Posterior vena cava (tissue), 2 donors: Measurements from ENCODE around the gene PDC. TPM values are rescaled to one million over a fixed set of nuclear protein-coding genes. Genes with fewer than 3 reads are reported as not detected.

Experiments
- DNase-seq: peaks from one replicate; pipeline ENCODE4 v3.0.0-alpha.2; 2020; ENCODE audit warnings: low spot score
- intact Hi-C, 2 donors: fragments of 100-400 bp; cut with DNase I; formaldehyde crosslinking; loops; one replicate each; pipeline versions ENCODE4 v1.14.1 to v1.14.2; 2022 to 2023
- long read RNA-seq, 2 donors: library from polyadenylated mRNA; unstranded; transcript quantifications; one replicate each; pipeline ENCODE4 v2.0.0, GENCODE V29; 2020 to 2021
- total RNA-seq, 2 donors: library from RNA; stranded (reverse); fragmentation: NEBNext Ultra II Directional; extraction: Animal tissue kit (Norgen Biotek cat#: 25700); gene quantifications; one replicate each; pipeline ENCODE4 v1.2.1, GENCODE V29; 2021
- donor health status: DM: yes; HTN: yes; CAD: no.
- donor health status: DM: yes; HTN: yes; CAD: no.

Gene PDC
- not detected for total RNA-seq
- long read RNA-seq, donor 1 = 0 reads
- long read RNA-seq, donor 2 = 0 reads

DNA sequence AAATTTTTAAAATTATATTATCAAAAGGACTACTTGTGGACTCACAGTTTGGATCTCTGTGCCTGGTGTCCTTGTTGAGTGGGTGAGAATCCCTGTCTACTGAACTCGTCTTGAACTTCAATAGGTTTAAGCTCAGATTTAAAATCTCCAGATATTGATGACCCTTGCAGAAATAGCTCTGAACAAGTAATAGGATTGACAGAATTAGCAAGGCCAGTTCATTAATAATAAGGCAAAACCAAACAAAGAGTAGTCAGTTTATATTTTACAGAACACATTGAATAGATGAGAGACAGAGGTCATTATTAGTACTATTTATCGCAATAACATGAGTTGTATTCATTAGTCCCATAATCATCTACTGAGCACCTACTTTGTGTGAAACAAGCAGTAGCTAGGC, at the start of gene PDC:
Gene PDC (minus strand): TSS at position 101 of the 400 bp plus-strand sequence. CDS start 11,655 bp downstream, outside the sequence.
- no peak for DNase-seq
- intact Hi-C loops = no loop called here

DNA sequence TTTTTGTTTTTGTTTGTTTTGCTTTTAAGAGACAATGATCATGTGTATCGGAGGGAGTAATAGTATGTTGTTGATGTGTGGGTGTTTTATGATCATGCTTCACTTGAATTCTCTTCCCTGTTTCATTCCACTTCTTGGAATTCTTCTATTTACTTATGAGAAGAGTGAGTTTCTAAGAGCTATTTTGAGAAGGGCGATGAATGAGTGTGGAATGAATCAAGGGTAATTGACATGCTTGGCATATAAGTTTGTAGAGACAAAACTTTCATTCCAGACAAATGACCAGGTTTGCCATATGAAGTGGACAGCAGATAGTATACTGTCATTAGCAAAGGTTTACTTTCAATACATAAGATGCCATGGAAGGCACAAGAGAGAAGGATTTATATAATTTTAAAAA, 42.3 kb upstream of the PDC start:
- no peak for DNase-seq
- intact Hi-C loops = no loop called here

DNA sequence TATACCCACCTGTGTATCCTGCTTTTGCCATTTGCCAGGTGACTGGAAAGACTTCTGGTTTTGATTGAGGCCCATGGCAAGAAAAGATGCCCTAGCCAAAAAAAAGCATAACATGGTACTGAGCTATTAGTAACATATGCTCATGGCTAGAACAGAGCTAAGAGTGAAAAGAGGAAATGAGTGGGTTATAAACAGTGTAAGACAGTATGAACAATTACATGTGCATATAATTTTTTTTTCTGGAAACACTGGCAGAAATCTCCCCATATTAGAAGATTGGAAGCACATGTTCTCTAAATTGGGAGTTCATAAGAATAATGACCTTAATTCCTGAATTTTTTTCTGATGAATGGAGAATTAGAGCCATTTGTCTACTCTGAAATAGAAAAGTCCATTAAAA, 41.2 kb upstream of the PDC start:
- DNase-seq = no peak
- intact Hi-C loops = no loop called here

DNA sequence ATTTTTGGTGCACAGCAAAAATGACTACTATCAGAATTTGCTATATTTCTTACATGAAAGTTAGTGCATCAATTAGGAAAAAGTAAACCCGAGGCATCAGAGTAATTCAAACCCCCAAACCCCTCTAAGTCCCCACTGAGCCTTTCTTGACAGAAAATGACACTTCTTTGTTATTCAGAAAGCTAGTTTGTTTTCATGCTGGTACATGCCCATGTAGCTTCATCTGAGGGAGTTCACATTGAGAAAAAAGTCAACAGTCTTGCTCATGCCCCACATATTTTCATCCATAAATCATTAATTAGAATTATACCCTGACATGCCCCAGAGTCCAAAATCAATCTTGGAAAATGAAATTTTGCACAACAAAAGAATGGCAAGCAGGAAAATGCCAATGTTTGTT, 39.9 kb upstream of the PDC start:
- intact Hi-C loops = no loop called here
- DNase-seq = no peak

DNA sequence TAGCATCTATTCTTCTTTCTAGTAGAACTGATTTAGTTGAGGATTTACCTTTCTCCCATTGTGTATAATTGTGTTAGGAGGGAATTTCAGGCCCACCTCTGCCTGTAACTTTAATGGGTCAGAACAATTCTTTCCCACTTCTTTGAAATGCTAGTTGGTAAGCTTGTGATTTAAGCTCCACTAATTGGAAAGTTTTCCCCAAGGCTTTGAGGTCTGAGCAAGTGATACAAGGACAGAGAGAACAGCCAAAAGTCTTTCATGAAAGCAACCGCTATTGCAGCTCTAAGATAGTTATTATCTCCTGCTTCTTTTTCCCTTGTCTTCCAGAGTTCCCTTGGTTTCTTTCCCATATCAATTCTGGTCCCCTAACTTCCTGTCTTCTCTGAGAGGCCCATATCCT, 38.7 kb upstream of the PDC start:
- intact Hi-C loops = loop anchor here in 1 of 2 donors (5.0 kb wide), 2 partner anchors 128 to 418 kb away; no protein-coding TSS in a partner anchor
- DNase-seq = no peak

DNA sequence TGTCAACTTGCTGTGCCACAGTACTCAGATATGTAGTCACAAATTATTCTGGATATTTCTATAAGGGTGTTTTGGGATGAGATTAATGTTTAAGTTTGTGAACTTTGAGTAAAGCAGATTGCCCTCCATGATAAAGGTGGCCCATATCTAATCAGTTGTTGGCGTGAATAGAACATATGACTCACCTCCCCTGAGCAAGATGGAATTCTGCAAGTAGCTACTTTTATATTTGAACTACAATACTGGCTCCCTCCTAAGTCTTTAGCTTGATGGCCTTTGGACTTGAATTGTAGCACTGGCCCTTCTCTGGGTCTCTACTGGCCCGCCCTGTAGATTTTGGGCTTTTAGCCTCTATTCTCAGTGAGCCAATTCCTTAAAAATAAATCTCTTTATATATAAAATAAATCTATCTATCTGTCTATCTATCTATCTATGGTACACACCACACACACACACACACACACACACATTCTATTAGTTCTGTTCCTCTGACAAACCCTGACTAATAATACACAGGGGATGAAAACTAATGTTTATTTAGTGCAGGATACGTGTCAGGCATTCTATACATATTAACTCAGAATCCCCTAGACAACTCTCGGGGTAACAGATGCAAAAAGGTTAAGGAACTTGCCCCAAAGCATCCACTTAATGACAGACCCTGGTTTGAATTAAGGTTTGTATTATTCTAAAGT, 37.9 kb upstream of the PDC start:
- DNase-seq = no peak
- intact Hi-C loops = loop anchor here in 1 of 2 donors (5.0 kb wide), 2 partner anchors 128 to 418 kb away; no protein-coding TSS in a partner anchor

DNA sequence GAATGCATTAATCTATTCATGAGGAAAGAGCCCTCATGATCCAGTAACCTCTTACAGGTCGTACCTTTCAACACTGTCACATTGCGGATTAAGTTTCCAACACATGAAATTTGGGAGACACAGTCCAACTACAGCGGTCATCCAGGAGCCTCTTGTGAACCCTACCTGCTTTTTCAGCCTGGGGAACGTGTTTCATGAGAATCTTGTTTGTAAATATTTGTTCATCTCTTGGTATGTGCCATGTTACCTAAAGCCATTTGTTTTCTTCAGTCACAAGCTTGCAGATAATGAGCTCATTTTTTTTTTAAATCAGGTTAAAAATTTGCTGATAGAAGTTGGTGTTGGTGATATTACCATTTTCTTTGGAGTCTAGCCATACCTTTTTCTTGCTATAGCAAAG, 37.2 kb upstream of the PDC start:
- intact Hi-C loops = loop anchor here in 1 of 2 donors (5.0 kb wide), 2 partner anchors 129 to 419 kb away; no protein-coding TSS in a partner anchor
- no peak for DNase-seq

DNA sequence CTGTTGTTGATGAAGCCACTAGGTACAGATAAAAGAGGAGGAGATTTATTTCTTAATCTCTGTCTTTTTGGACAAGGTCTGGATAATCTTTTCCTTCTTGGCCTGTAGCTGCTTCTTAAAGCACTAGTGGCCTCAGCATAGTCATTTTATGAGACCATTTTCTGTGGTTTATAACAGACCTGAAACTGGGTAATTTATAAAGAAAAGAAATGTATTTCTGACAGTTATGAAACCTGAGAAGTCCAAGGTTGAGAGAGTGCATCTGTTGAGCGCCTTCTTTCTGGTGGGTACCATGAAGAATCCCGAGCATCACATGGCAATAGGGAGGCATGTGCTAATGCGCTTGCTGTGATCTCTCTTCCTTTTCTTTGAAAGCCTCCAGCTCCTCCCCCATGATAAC, 36.7 kb upstream of the PDC start:
- no peak for DNase-seq
- intact Hi-C loops = loop anchor here in 1 of 2 donors (5.0 kb wide), 2 partner anchors 130 to 420 kb away; no protein-coding TSS in a partner anchor

DNA sequence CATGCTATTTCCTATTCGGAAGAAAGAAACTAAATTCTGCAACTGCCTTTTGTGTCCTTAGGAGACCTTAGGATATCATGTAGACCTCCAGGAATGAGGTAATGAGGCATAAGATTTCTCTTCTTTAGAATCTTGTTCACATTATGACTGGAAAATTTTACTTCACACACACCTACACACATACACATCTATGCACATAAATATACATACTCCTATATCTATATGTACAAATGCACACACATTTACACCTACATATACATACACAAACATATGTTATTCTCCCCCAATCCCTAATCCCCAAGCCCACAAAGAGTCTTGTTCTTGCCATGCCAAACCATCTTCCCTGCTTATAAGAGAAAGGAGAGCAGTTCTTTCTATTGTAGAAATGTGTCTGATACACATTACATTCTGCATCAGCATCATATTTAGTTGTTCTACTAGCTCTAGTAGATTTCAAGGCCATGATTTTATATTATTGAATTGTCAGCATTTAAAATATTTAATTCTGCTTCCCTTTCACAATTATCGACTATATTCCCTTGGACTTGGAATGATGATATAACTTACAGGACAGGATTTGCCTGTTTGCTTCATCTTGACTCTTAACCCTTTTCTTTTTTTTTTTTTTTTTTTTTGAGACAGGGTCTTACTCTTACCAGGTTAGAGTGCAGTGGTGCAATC, 35.4 kb upstream of the PDC start:
- intact Hi-C loops = loop anchor here in 1 of 2 donors (5.0 kb wide), 2 partner anchors 131 to 421 kb away; no protein-coding TSS in a partner anchor
- no peak for DNase-seq

DNA sequence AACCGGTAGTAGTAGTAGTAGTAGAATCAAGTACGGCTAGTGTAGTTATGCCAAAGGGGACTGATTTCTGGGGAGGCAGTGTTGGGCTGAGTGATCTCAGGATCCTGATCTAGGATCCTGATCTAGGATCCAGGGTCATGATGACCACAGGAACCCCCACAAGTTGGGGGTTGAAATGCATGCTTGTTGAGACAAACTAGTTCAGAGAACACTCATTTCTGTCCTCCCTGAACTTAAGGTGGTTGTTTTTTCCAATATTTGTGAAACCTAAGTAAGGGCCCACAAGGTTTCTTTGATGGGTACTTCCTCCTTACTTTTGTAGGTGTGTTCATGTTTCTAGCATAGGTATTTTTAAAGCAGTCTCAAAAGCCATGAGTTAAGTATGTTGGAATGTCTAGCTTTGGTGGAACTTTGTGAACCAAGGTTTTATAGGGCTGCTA, 33.9 kb upstream of the PDC start:
- intact Hi-C loops = loop anchor here in 1 of 2 donors (5.0 kb wide), 2 partner anchors 132 to 422 kb away; no protein-coding TSS in a partner anchor
- no peak for DNase-seq

DNA sequence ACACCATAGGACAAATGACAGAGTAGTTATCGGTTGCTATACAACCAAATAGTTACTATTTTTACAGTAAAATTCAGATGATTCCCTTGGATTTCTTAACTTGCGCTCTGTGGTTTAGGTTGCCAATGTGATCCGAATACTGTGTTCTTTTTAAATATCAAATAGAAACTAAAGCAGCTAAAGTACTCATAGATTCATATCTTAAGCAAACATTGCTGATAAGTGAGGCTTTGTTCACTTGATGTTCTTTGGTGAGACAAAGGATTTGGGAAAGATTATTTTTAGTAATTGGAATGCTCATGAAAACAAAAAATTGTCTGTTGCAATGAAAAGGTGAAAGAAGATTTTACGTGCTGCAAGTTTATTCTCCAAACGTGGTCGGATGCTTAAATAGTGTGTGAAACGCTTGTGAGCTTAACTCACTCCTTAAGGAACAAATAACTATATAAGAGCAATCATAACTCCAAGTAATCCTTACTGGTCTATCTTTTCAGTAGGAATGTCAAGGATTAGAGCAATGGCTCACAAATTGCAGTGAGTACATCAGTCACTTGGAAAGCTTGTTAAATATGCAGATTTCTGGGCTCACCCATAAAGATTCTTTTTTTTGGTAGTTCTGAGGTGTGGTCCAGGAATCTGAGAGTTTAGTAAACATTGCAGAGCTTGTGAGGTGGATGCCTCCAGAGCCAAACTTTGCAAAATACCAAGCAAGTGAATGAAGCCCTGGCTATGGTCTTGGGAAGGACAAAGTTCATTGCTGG, 31.8 kb upstream of the PDC start:
- no peak for DNase-seq
- intact Hi-C loops = no loop called here

DNA sequence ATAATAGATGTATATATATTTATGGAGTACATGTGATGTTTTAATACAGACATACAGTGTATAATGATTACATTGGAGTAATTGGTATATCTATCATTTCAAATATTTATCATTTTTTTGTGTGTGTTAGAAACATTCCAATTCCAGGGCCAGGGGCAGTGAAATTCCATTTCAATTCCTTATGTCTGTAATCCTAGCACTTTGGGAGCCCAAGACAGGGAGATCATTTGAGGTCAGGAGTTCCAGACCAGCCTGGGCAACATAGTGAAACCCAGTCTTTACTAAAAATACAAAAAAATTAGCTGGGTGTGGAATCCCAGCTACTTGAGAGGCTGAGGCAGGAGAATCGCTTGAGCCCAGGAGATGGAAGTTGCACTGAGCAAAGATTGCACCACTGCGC, 30.4 kb upstream of the PDC start:
- DNase-seq = no peak
- intact Hi-C loops = no loop called here

DNA sequence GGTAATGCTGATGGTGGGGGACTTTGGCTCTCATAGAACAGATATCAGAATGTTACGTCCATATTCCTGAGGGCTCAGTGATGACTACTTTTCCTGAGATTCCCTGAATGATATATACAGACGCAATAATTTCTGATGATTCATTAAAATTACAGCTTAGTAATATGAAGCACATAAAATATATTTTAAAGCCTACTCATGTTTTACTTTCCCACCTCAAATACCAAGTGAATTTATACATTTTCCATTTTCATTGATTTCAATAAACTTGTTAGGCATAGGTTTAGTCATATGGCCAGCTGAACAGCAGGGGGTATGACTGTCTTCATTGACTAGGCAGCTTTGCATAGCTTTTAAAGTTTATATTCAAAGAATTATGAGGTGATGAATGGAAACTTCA, 26.2 kb upstream of the PDC start:
- no peak for DNase-seq
- intact Hi-C loops = no loop called here

DNA sequence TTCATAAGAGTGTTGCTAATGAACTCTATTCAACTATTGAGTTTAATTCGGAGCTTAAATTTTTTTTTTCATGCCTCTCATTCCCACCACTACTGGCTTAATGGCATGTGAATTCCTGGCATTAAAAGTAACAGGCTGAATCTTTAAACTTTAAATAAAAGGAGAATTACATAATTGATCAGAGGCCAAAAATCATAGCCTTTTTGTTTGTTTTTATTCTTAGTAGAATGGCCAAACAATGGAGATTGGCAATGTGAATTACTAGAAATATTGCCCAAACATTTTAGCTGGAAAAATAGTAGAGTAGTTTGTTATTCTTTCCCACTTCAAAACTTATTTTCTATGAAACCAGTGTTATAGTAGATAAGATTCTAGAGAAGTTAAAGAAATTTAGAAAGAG, 25.1 kb upstream of the PDC start:
- DNase-seq = no peak
- intact Hi-C loops = no loop called here

DNA sequence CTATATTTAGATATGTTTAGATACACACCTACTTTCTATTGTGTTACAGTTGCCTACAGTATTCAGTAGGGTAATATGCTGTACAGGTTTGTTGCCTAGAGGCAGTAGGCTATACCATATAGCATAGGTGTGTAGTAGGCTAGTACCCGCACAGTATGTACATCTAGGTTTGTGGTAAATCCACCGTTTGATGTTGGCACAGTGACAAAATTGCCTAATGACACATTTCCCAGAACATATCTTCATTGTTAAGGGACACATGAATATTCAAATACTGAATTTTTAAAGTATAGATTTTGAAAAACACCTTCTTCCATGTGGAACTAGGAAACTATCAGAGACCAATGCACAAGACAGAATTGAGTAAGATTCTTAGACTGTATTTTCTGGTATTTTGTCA, 22.6 kb upstream of the PDC start:
- no peak for DNase-seq
- intact Hi-C loops = no loop called here

DNA sequence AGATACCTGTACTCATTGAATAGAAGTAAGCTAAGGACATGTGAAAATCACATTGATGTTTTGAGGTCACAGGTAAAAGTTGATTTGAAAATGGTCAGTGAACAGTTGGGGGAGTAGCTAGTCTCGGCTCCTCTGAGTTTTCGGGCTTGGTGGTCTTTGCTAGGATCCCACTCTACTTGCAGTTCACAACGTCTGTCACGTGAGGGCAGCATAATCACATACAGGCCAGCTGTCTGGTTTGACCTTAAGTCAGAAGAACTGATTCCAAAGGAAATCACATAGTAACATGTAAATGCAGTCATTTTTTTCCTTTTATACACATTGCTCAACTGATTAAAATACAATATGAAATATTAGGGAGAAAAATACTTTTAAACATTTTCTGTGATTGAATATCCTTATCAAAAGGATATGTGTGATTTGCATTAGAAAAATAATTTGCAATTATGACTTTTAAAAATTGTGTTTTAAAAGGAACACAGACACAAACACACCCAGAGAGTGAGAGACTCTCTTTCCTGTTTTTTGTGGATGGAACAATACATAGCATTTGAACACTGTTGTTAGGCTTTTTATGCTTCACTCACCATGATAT, 21.8 kb upstream of the PDC start:
- DNase-seq = peak; percentile 83
- intact Hi-C loops = no loop called here

DNA sequence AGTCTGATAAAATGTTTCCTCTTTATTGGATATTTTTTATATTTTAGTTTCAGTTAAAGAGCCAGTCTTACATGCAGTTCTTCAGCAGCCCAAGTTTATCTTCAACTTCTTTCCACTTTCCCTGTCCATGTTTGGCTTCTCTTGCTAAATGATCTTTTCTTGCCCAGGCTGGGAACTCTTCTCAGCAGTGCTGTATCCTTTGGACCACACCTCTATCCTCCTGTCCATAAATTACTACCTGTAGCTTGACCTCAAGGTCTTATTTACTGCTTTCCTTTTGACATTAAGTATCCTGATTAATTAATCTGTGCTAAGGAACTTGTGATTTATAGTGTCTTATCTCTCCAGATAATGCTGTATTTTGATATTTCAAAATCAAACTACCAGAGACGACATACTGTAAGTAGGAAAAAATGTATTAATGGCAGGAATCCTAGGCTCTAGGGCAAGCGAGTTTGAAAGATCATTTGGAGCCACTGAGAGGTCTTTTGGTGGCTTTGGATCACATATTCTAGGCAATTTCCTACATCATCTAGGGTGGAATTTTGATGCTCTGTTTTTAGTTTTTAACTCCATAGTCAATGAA, 20.5 kb upstream of the PDC start:
- intact Hi-C loops = no loop called here

DNA sequence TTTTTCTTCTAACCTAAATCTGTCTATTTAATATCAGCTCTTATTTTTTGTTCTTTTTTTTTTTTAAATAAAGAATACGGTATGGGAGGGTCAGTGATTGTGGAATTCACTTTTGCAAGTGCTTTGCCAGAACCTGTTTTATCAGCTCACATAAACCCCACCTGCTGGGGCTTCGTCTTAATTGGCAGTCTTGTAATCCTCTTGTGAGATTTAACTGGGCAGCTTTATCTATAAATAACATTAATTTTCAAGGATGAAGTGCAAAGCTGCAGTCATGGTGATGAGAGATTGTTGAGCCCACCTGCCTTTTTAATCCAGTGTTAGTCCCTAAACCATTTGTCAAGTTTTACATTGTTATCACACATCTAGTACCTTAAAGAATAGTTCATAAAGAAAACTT, 18.2 kb upstream of the PDC start:
- intact Hi-C loops = no loop called here
- no peak for DNase-seq

More for the DNA sequence above, 20.5 kb upstream of the PDC start:
- no peak for DNase-seq
